Psoas muscle (tissue), 8 donors: ENCODE data around the gene SPON1. TPM values are rescaled to one million over a fixed set of nuclear protein-coding genes. Genes with fewer than 3 reads are reported as not detected.

Experiments used
- ATAC-seq, 4 donors: fragments of 200-7000 bp; cut with Tn5 transposase; one replicate each; pipeline ENCODE4 v1.9.1; 2020; ENCODE audit warnings: moderate library complexity in 3 of 4, mild to moderate bottlenecking in 2 of 4
- DNase-seq, 2 donors: peaks; one replicate each; pipeline ENCODE4 v3.0.0-alpha.2; 2020
- H3K27ac ChIP-seq: fragments of 200-600 bp; one replicate; pipeline ENCODE4 v1.8.0; 2022
- H3K27me3 ChIP-seq, 3 donors: fragments of 200-600 bp in 1 of 3; one replicate each; pipeline versions ENCODE4 v1.6.1 to v1.8.0; 2013 to 2022; ENCODE audit warnings: low read length in 2 of 3, mild to moderate bottlenecking in 2 of 3, moderate library complexity in 1 of 3; ENCODE audit not compliant: insufficient read depth in 3 of 3
- H3K36me3 ChIP-seq, 2 donors: fragments of 200-600 bp in 1 of 2; one replicate each; pipeline versions ENCODE4 v1.6.1 to v1.8.0; 2013 to 2022; ENCODE audit warnings: low read depth in 1 of 2, mild to moderate bottlenecking in 1 of 2, moderate library complexity in 1 of 2; ENCODE audit not compliant: insufficient read depth in 1 of 2
- H3K4me1 ChIP-seq: fragments of 200-600 bp; one replicate; pipeline ENCODE4 v1.8.0; 2022
- H3K4me3 ChIP-seq: fragments of 200-600 bp; one replicate; pipeline ENCODE4 v1.8.0; 2022; ENCODE audit warnings: mild to moderate bottlenecking
- H3K9me3 ChIP-seq: fragments of 200-600 bp; one replicate; pipeline ENCODE4 v1.8.0; 2022
- WGBS, 3 donors: extraction: QIAGEN DNeasy Blood & Tissue Kit; methylation state at CpG; one replicate each; pipeline versions ENCODE4 v1.1.6 to v1.1.7; 2013; 5-methylcytosine and 5-hydroxymethylcytosine counted together
- intact Hi-C, 2 donors: fragments of 100-400 bp; cut with DNase I; formaldehyde crosslinking; loops; one replicate each; pipeline versions ENCODE4 v1.11.0 to v1.14.2; 2022
- polyA plus RNA-seq, 3 donors: library from polyadenylated mRNA; stranded (reverse); fragments of 200-250 nt; gene quantifications; one replicate each; pipeline ENCODE4 v1.2.3, GENCODE V29; 2013
- total RNA-seq, 4 donors: library from RNA; stranded (reverse); fragmentation: NEBNext Ultra II Directional in 2 of 4; extraction: Animal tissue kit (Norgen Biotek cat#: 25700) in 2 of 4; gene quantifications; one replicate each; pipeline versions ENCODE4 v1.2.1 to v1.2.4, GENCODE V29; 2021 to 2023
- TF ChIP-seq, protein P1 (sequence below): fragments of 200-600 bp; IDR thresholded peaks from one replicate; pipeline ENCODE4 v1.8.0; 2022; ENCODE audit warnings: antibody characterized with exemption
- donor health status: healthy with polysubstance abuse.
- donor health status: DM: no; HTN: no; CAD: no; lungs with moderate emphysema.
- donor health status: Bipolar disorder and iron deficiency.
- donor health status: healthy.
- donor health status: DM: yes; HTN: yes; CAD: no.
- donor health status: DM: no; HTN: no; CAD: no.
- donor health status: DM: no; HTN: no; CAD: no.
- donor health status: DM: yes; HTN: yes; CAD: no.

Gene SPON1
- total and polyA plus RNA-seq, 7 donors = 0.24 to 1.6 (median 1.2) TPM

DNA sequence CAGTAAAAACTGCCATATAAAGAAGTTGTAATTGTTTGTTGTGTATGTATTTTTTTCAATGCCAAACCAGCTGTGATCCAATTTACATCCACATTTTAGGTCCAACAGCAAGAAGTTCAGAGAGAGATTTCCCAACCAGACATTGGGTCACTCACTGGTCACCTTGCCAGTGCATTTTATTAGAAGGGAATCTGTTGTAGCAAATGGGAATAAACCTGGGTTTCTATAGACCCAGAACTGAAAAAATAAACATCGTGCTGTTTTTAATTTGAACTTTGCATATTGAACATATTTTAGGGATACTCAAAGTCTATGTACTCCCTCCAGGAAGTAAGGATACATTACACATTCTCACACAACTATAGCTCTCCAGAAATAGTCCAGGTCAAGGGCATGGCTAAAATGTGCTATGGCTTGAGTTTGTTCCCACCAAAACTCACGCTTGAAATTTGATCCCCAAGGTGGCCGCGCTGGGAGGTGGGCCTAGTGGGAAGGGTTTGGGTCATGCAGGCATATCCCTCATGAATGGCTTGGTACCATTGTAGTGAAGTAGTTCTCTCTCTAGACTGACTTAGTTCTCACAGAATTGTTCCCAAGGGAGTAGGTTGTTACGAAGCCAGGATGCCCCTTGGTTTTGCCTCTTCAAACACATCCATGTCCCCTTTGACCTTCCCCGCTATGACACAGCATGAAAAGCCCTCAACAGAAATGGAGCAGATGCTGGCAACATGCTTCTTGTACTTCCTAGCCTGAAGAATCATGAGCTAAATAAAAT is 305.5 kb downstream of the SPON1 start:
- ATAC-seq (no peak), DNase-seq (no peak)
- Histone ChIP-seq H3K4me1 (peaks cover 9% of the 10 kb centered on the region), H3K36me3 (peaks cover 3 to 20% of the 10 kb centered on the region in 2 donors), H3K27ac (no peak overlapping the region), H3K4me3 (no peak overlapping the region), H3K27me3 (no peaks in the 10 kb centered on the region), H3K9me3 (no peaks in the 10 kb centered on the region)
- intact Hi-C loops = no loop called here
- TF ChIP-seq, protein P1, sequence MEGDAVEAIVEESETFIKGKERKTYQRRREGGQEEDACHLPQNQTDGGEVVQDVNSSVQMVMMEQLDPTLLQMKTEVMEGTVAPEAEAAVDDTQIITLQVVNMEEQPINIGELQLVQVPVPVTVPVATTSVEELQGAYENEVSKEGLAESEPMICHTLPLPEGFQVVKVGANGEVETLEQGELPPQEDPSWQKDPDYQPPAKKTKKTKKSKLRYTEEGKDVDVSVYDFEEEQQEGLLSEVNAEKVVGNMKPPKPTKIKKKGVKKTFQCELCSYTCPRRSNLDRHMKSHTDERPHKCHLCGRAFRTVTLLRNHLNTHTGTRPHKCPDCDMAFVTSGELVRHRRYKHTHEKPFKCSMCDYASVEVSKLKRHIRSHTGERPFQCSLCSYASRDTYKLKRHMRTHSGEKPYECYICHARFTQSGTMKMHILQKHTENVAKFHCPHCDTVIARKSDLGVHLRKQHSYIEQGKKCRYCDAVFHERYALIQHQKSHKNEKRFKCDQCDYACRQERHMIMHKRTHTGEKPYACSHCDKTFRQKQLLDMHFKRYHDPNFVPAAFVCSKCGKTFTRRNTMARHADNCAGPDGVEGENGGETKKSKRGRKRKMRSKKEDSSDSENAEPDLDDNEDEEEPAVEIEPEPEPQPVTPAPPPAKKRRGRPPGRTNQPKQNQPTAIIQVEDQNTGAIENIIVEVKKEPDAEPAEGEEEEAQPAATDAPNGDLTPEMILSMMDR = no peak
- WGBS, 3 donors = 78 to 85% (median 84%) methylated on average over 6 of the region's 6 CpGs

DNA sequence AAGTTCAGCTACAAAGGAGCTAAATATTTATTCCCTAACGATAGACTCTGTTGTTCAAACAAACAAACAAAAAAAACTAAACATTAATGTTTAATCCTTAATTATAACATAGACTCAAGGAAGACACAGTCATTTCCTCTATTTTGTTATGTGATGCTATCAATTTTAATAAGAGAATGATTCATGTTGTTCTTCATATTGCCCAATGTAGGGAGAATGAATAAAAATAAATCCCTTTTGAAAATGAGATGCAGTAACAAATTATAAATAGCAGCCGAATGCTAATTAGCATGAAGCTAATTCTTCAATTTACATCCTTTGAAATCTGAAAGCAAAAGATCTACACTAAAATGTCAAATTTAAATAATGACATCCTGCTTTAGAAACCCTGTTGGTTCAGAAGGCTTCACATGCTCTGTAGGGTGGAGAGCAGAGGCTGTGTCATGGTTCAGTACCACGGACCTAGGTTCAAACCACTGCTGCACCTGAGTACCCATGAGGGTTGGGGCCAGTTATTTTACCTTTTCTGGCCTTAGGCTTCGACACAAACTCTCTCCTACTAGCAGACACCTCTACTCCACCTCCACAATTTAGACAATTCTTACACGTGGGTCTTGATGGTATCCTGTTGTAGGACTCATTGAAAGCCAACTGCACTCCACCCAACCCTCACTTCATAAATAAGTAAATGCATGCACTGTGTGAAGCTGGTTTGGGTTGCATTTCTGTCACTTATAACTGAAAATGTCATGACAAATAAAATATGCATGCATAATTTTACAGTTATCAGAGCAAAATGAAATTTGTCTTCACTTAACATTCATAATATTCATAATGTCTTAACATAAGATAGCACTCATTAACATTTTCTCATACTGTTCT is 307.4 kb downstream of the SPON1 start:
- TF ChIP-seq, protein P1 = no peak
- intact Hi-C loops = no loop called here
- Histone ChIP-seq H3K4me3 (no peak overlapping the region), H3K36me3 (peaks cover 3 to 24% of the 10 kb centered on the region in 2 donors), H3K9me3 (no peaks in the 10 kb centered on the region), H3K27ac (no peak overlapping the region), H3K4me1 (peaks cover 9% of the 10 kb centered on the region), H3K27me3 (no peaks in the 10 kb centered on the region)
- DNase-seq (no peak), ATAC-seq (peak in 3 of 4 donors; percentile 42 to 45 (median 43))
- WGBS, 3 donors = 85 to 90% (median 86%) methylated on average over 5 of the region's 5 CpGs

DNA sequence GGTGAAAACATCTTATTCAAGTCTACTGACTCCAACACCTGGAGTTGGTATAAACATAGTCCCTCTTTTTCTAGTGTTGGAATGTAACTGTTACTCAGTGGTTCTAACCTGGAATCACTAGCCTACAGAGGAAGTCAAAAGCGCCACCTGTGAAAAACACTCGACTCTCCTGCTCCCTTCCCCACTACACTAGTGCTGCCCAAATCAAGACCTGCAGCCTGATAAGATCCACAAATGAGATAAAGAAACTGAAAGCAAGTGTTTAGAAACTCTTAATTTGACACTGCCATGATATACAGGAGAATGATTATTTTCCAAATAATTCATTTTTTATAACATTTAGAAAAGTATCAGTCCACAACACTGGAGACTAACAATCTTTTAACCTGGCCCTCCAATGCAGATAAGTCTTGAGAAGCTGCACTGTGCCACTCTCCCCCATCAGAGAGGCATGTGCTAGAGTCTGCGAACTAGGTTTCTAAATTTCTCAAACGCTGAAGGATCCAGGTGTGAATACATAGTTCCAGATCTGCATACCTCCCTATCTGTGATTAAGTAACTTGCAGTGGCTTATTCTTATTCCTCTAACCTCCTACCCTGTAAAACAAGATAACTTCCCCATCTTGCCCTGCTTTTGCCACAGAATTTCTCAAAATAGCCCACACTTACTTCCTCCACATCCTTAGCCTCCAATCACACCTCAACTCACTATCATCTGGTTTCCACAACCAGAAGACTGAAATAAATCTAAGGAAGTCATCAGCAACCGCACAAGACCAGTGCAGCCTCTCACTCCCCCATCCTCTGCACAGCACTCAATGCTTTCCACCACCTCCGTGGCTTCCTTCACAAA is 308.4 kb downstream of the SPON1 start:
- intact Hi-C loops = no loop called here
- DNase-seq = no peak
- WGBS, 3 donors = 63 to 74% (median 68%) methylated on average over 6 of the region's 6 CpGs
- TF ChIP-seq, protein P1 = no peak
- H3K4me1 ChIP-seq = peaks cover 9% of the 10 kb centered on the region
- no peak for ATAC-seq
- no peaks in the 10 kb centered on the region for H3K27me3 ChIP-seq
- no peak overlapping the region for H3K4me3 ChIP-seq
- H3K27ac ChIP-seq = no peak overlapping the region
- H3K36me3 ChIP-seq = peaks cover 3 to 15% of the 10 kb centered on the region in 2 donors
- H3K9me3 ChIP-seq = no peaks in the 10 kb centered on the region

DNA sequence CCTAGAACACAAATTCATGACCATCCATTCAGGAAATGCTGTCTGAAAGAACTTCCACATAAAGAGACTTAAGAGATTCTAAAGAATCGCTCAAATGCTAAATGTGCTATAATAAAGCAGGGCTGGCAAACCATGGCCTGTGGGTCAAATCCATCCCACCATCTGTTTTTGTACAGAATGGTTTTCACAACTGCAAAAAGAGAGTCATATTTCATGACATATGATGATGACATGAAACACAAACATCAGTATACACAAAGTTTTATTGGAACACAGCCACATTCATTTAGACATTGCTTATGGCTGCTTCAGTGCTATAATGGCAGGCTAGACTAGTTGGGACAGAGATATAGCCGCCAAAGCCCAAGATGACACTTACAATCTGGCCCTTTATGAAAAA is 311.4 kb downstream of the SPON1 start:
- H3K4me3 ChIP-seq = no peak overlapping the region
- intact Hi-C loops = no loop called here
- peaks cover 9% of the 10 kb centered on the region for H3K4me1 ChIP-seq
- ATAC-seq (no peak), DNase-seq (no peak)
- H3K36me3 ChIP-seq = peaks cover 3 to 18% of the 10 kb centered on the region in 2 donors
- H3K27ac ChIP-seq = no peak overlapping the region
- TF ChIP-seq, protein P1 = no peak
- H3K27me3 ChIP-seq = no peaks in the 10 kb centered on the region
- no peaks in the 10 kb centered on the region for H3K9me3 ChIP-seq
- 91 to 98% (median 98%) methylated on average over 2 of the region's 2 CpGs for WGBS, 3 donors
